Heart left ventricle (tissue), 16 donors: ENCODE results near the gene EARS2. TPM values are rescaled to one million over a fixed set of nuclear protein-coding genes. Genes with fewer than 3 reads are reported as not detected.
"Not testable (repeated sequence)": the region's sequence is repeated elsewhere in the genome, so short reads cannot be mapped to it uniquely, and the experiment has no call there.

ENCODE experiments used
- ATAC-seq, 4 donors: fragments of 200-7000 bp; cut with Tn5 transposase; one replicate each; pipeline ENCODE4 v1.9.1; 2020 to 2022; ENCODE audit warnings: moderate library complexity in 4 of 4, mild to moderate bottlenecking in 3 of 4, moderate number of reproducible peaks in 1 of 4
- DNase-seq, 5 donors: peaks; one replicate each; pipeline ENCODE4 v3.0.0-alpha.2; 2020
- H3K27ac ChIP-seq, 12 donors: fragments of 200-600 bp; sonication (generic) in 4 of 12; one replicate each; pipeline versions ENCODE4 v1.5.0 to v1.8.0; 2016 to 2022; ENCODE audit warnings: mild to moderate bottlenecking in 2 of 12
- H3K27me3 ChIP-seq, 9 donors: fragments of 200-600 bp; sonication (generic) in 2 of 9; one replicate each; pipeline versions ENCODE4 v1.5.1 to v1.8.0; 2016 to 2022; ENCODE audit warnings: mild to moderate bottlenecking in 3 of 9
- H3K36me3 ChIP-seq, 9 donors: fragments of 200-600 bp; sonication (generic) in 2 of 9; one replicate each; pipeline versions ENCODE4 v1.5.0 to v1.8.0; 2018 to 2022; ENCODE audit warnings: mild to moderate bottlenecking in 2 of 9
- H3K4me1 ChIP-seq, 12 donors: fragments of 200-600 bp; sonication (generic) in 4 of 12; one replicate each; pipeline versions ENCODE4 v1.5.0 to v1.8.0; 2016 to 2022; ENCODE audit warnings: mild to moderate bottlenecking in 3 of 12
- H3K4me3 ChIP-seq, 12 donors: fragments of 200-600 bp; sonication (generic) in 4 of 12; one replicate each; pipeline versions ENCODE4 v1.5.0 to v1.8.0; 2017 to 2022; ENCODE audit warnings: mild to moderate bottlenecking in 9 of 12, moderate library complexity in 4 of 12
- H3K9me3 ChIP-seq, 12 donors: fragments of 200-600 bp; sonication (generic) in 4 of 12; one replicate each; pipeline versions ENCODE4 v1.5.0 to v1.8.0; 2016 to 2022; ENCODE audit warnings: mild to moderate bottlenecking in 1 of 12
- POLR2A ChIP-seq, 2 donors: fragments of 450-650 bp; IDR thresholded peaks; one replicate each; pipeline ENCODE4 v1.6.1; 2017; ENCODE audit warnings: antibody characterized with exemption in 2 of 2, mild to moderate bottlenecking in 2 of 2, moderate library complexity in 2 of 2
- WGBS, 4 donors: extraction: QIAGEN DNeasy Blood & Tissue Kit in 2 of 4; methylation state at CpG; one replicate each; pipeline versions ENCODE4 v1.1.5 to v1.1.7; 2013 to 2018; 5-methylcytosine and 5-hydroxymethylcytosine counted together
- intact Hi-C, 10 donors: fragments of 100-400 bp; cut with DNase I; formaldehyde crosslinking; loops; one replicate each; pipeline versions ENCODE4 v1.11.1 to v1.14.2; 2022
- polyA plus RNA-seq, 2 donors: library from polyadenylated mRNA; stranded (reverse); fragments of 200-250 nt; gene quantifications; one replicate each; pipeline ENCODE4 v1.2.3, GENCODE V29; 2013
- total RNA-seq, 9 donors: library from RNA; depleted of rRNA in 2 of 9; stranded (reverse); fragments of >200 nt in 2 of 9; fragmentation: NEBNext Ultra II Directional in 3 of 9; extraction: Animal tissue kit (Norgen Biotek cat#: 25700) in 3 of 9; gene quantifications; one replicate each; pipeline versions ENCODE4 v1.1.0 to v1.2.4, GENCODE V29; 2016 to 2023
- TF ChIP-seq, protein P1 (sequence below), 12 donors: fragments of 200-600 bp; sonication (generic) in 4 of 12; IDR thresholded peaks; one replicate each; pipeline versions ENCODE4 v1.5.0 to v1.8.0; 2018 to 2022; ENCODE audit warnings: antibody characterized with exemption in 12 of 12, mild to moderate bottlenecking in 5 of 12
- donor health status: ischemic (EF 13 %, LVEDD 7.1; RV severe dilation, severe dysfunction).
- donor health status: healthy with polysubstance abuse.
- donor health status: DM: no; HTN: yes; CAD: no.
- donor health status: DM: no; HTN: no; CAD: no.
- donor health status: ischemic (EF 25% LVEDD 6.9; RV normal size, moderate dysfunction).
- donor health status: ischemic (EF 25% LVEDD 5.7; RV mildly dilated, moderate dysfunction).
- donor health status: healthy.
- donor health status: DM: yes; HTN: yes; CAD: no.
- donor health status: ischemic (EF 35%, LVEDD 5.7; RV mildly dilated, moderate dysfunction).
- donor health status: nonischemic (EF 11% LVEDD 7.7; RV severe dilation, severe dysfunction).
- donor health status: DM: yes; HTN: yes; CAD: no.
- donor health status: PGD.
- donor health status: ischemic (EF 29% LVEDD 5.4; RV normal size, mild dysfunction).
- donor health status: nonischemic (EF 23%, LVEDD 6.1; RV moderate dilation, normal function).

Gene EARS2
- total and polyA plus RNA-seq, 11 donors = 12.2 to 37.0 (median 21.5) TPM

DNA sequence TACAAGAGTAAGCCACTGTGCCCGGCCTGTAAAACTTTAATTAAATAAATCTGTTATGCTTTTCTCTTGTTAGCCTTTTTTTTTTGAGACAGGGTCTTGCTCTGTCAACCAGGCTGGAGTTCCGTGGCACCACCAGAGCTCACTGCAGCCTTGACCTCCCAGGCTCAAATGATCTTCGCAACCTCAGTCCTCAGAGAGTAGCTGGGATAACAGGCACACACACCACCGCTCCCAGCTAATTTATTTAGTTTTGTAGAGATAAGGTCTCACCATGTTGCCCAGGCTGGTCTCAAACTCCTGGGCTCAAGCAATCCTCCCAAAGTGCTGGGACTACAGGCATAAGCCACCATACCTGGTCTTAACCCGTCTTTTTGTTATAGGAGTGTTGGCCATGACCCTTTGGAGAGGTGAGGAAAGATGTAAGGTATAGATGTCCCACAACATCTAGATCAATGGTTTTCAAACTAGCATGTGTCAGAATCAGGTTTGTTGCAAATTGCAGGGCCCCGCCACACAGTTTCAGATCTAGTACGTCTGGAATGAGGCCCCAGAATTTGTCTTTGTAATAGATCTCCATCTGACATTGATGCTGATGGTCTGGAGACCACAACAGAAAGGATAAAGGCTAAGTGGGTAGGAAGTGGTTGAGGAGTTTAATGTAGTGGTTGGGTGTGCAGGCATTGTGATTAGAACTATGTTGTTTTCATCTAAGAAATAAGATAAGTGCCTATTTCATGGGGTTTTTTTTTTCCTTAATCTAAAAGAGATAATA, 42.6 kb downstream of the EARS2 start:
- Histone ChIP-seq H3K27me3 (no peaks in the 10 kb centered on the region), H3K9me3 (no peaks in the 10 kb centered on the region), H3K36me3 (peaks cover 0 to 19% (median 7%) of the 10 kb centered on the region in 9 donors), H3K4me1 (peaks cover 0 to 27% (median 0%) of the 10 kb centered on the region in 12 donors), H3K27ac (no peak overlapping the region), H3K4me3 (no peak overlapping the region)
- TF ChIP-seq, protein P1, sequence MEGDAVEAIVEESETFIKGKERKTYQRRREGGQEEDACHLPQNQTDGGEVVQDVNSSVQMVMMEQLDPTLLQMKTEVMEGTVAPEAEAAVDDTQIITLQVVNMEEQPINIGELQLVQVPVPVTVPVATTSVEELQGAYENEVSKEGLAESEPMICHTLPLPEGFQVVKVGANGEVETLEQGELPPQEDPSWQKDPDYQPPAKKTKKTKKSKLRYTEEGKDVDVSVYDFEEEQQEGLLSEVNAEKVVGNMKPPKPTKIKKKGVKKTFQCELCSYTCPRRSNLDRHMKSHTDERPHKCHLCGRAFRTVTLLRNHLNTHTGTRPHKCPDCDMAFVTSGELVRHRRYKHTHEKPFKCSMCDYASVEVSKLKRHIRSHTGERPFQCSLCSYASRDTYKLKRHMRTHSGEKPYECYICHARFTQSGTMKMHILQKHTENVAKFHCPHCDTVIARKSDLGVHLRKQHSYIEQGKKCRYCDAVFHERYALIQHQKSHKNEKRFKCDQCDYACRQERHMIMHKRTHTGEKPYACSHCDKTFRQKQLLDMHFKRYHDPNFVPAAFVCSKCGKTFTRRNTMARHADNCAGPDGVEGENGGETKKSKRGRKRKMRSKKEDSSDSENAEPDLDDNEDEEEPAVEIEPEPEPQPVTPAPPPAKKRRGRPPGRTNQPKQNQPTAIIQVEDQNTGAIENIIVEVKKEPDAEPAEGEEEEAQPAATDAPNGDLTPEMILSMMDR (IDR thresholded peaks at IDR 0.05) = no peak
- no peak for TF ChIP-seq POLR2A (IDR thresholded peaks at IDR 0.05)
- 87 to 92% (median 89%) methylated on average over 7 of the region's 7 CpGs for WGBS, 4 donors
- intact Hi-C loops = loop anchor here in 3 of 10 donors (5.0 to 10.0 kb wide), 2 partner anchors 43 to 60 kb away; partner anchors contain the start of genes EARS2 (in 2 of the 3), UBFD1 (in 2 of the 3) and COG7 (in 1 of the 3)
- DNase-seq (no peak), ATAC-seq (no peak)

DNA sequence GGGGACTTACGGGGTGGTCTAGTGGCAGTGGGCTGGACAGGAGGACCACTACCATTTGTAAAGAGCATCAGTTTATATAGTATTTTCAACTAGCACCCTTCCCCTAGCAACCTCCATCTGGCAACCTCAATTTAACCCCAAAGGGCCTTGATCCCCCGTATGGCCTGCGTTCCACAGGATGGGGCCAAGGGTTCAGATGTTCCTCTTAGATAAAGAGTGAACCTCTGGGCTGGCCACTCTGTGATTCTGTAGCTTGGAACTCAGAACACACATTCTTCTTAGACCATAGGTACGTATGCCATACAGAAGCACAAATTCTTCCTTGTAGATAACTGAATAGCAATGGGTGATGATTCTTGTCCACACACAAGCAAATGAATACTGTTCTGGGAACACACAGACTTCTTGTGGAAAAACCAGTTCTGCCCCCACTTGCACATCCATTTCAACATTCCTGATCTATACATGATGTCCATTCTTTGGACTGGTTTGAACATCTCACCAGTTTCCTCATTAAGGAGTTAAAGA, 44.9 kb downstream of the EARS2 start:
- TF ChIP-seq, protein P1 (IDR thresholded peaks at IDR 0.05) = no peak
- no peak for TF ChIP-seq POLR2A (IDR thresholded peaks at IDR 0.05)
- ATAC-seq (no peak), DNase-seq (no peak)
- intact Hi-C loops = loop anchor here in 3 of 10 donors (5.0 to 10.0 kb wide), 2 partner anchors 45 to 57 kb away; partner anchors contain the start of genes EARS2 (in 2 of the 3), UBFD1 (in 2 of the 3) and COG7 (in 1 of the 3)
- no peak overlapping the region for H3K4me3 ChIP-seq
- peaks cover 0 to 13% (median 0%) of the 10 kb centered on the region in 9 donors for H3K36me3 ChIP-seq
- H3K4me1 ChIP-seq = peaks cover 0 to 31% (median 9%) of the 10 kb centered on the region in 12 donors
- H3K27ac ChIP-seq = no peak overlapping the region
- WGBS, 4 donors = 91 to 95% (median 94%) methylated on average over 4 of the region's 4 CpGs
- H3K27me3 ChIP-seq = no peaks in the 10 kb centered on the region
- no peaks in the 10 kb centered on the region for H3K9me3 ChIP-seq

DNA sequence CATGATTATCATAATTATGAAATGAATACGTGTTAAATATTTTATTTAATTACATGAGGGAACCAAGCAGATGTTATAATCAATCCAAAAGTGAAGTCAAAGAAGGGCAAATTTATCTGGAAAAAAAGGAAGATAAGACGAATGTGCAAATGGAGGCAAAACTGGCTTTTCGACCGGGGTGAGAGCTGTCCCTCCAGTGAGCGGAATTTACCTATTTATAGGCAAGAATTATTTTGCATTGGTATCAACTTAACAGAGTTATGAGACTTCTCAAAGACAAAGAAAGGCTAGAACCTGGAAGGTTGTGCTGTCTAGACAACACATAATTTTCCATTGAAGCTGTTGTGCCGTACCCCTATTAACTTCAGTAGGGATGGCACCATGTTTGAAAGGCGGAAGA, 45.4 kb downstream of the EARS2 start:
- TF ChIP-seq, protein P1 (IDR thresholded peaks at IDR 0.05) = no peak
- no peak for TF ChIP-seq POLR2A (IDR thresholded peaks at IDR 0.05)
- intact Hi-C loops = loop anchor here in 3 of 10 donors (5.0 to 10.0 kb wide), 2 partner anchors 46 to 57 kb away; partner anchors contain the start of genes EARS2 (in 2 of the 3), UBFD1 (in 2 of the 3) and COG7 (in 1 of the 3)
- WGBS, 4 donors = 84 to 89% (median 87%) methylated on average over 7 of the region's 7 CpGs

DNA sequence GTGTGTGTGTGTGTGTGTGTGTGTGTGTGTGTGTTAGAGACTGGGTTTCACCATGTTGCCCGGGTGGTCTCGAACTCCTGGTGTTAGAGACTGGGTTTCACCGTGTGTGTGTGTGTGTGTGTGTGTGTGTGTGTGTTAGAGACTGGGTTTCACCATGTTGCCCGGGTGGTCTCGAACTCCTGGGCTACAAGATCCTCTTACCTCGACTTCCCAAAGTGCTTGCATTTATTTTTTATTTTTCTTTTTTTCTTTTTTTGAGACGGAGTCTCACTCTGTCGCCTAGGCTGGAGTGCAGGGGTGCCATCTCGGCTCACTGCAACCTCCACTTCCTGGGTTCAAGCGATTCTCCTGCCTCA, 46.3 kb downstream of the EARS2 start:
- not testable (repeated sequence) for ATAC-seq, H3K9me3 ChIP-seq, DNase-seq, H3K27me3 ChIP-seq
- Histone ChIP-seq H3K4me3 (peak overlapping the region in 11 of 12 donors; percentile 65 to 98 (median 79)), H3K36me3 (peaks cover 0 to 13% (median 0%) of the 10 kb centered on the region in 9 donors), H3K4me1 (peaks cover 0 to 35% (median 10%) of the 10 kb centered on the region in 12 donors), H3K27ac (peak overlapping the region in 4 of 12 donors; percentile 86 to 92 (median 88))
- intact Hi-C loops = loop anchor here in 3 of 10 donors (5.0 to 10.0 kb wide), 2 partner anchors 46 to 56 kb away; partner anchors contain the start of genes EARS2 (in 2 of the 3), UBFD1 (in 2 of the 3) and COG7 (in 1 of the 3)
- WGBS, 4 donors = 75 to 78% (median 76%) methylated on average over 10 of the region's 10 CpGs

More for the DNA sequence above, 45.4 kb downstream of the EARS2 start:
- Histone ChIP-seq H3K27me3 (no peaks in the 10 kb centered on the region), H3K4me3 (no peak overlapping the region), H3K36me3 (peaks cover 0 to 13% (median 0%) of the 10 kb centered on the region in 9 donors), H3K9me3 (no peaks in the 10 kb centered on the region), H3K27ac (no peak overlapping the region), H3K4me1 (peaks cover 0 to 33% (median 9%) of the 10 kb centered on the region in 12 donors)
- ATAC-seq (no peak), DNase-seq (no peak)
